LHCN-M2 (cell line): ENCODE measurements around the gene DUOX1. TPM values are rescaled to one million over a fixed set of nuclear protein-coding genes. Genes with fewer than 3 reads are reported as not detected.

Experiments
- DNase-seq: peaks from one replicate; pipeline ENCODE4 v3.0.0-alpha.2; 2012; ENCODE audit warnings: low read depth
- total RNA-seq: library from RNA; depleted of rRNA; stranded (reverse); fragments of >200 nt; gene quantifications from 2 replicates; pipeline ENCODE4 v1.2.3, GENCODE V29; 2014

The DUOX1 gene
- total RNA-seq, 1 experiment from 2014 or later: 0.06 TPM

DNA sequence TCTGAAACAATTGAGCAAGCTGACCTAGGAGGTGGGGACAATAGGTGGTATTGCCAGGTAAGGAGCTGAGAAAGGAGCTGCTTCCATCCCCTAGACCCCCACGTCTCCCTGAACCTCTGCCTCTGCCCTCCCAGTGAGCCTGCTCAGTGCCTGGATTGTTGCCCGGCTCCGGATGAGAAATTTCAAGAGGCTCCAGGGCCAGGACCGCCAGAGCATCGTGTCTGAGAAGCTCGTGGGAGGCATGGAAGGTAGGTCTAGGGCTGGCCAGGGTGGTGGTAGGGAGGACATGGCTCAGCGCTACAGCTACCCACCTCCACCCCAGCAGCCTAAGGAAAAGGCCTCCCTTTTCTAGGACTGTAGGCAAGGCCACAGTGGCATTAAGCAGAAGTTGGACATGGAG is 13.3 kb downstream of the DUOX1 start:
- no peak for DNase-seq

DNA sequence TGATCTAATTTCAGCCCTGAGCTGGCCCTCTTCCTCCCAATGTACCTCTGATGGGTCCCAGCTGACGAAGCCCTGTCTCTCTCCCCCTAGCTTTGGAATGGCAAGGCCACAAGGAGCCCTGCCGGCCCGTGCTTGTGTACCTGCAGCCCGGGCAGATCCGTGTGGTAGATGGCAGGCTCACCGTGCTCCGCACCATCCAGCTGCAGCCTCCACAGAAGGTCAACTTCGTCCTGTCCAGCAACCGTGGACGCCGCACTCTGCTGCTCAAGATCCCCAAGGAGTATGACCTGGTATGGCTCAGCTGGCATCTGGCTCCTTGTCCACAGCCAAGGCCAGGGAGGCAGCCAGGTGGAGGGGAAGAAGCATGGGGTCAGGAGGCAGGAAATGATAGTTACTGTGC is 14.2 kb downstream of the DUOX1 start:
- DNase-seq: no peak

DNA sequence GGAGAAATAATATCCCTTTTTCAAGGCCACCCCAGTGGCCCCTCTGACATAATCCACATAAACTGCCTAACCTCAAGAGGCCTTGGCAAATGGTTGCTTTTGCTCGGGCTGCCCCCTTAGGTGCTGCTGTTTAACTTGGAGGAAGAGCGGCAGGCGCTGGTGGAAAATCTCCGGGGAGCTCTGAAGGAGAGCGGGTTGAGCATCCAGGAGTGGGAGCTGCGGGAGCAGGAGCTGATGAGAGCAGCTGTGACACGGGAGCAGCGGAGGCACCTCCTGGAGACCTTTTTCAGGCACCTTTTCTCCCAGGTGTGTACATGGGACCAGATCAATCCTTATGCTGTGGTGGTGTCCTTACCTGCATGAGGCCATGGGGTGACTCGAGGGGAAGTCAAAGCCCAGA is 15.0 kb downstream of the DUOX1 start:
- DNase-seq: no peak

DNA sequence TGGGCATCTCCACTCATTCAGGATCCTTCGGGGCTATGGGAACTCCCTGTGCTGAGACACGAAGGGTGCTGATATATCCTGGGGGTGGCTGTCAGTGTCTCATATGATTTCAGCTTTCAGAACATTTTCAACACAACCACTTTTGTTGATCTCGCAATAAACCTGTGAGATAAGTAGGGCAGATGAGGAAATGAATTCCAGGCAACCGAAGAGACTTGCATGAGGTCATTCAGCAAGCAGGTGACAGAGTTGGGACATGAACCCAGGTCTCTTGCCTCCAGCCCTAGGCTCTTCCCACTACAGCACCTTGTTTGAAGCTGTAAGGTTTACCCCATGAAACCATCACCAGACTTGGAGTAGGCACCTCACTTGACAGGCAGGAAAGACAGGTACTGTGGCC is 16.6 kb downstream of the DUOX1 start:
- no peak for DNase-seq

DNA sequence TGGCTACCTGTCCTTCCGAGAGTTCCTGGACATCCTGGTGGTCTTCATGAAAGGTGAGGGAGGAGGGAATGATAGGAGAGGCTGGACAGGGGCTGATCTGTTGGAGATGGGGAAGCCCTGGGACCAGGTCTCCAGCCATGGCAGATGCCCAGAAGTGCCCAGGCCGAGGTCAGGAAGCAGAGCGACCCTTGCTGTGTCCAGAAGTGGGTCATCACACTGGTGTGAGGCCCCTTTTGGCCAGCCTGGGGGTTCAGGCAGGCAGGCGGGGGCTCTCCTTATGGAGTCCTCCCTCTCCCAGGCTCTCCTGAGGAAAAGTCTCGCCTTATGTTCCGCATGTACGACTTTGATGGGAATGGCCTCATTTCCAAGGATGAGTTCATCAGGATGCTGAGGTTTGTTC is 17.8 kb downstream of the DUOX1 start:
- DNase-seq: no peak

DNA sequence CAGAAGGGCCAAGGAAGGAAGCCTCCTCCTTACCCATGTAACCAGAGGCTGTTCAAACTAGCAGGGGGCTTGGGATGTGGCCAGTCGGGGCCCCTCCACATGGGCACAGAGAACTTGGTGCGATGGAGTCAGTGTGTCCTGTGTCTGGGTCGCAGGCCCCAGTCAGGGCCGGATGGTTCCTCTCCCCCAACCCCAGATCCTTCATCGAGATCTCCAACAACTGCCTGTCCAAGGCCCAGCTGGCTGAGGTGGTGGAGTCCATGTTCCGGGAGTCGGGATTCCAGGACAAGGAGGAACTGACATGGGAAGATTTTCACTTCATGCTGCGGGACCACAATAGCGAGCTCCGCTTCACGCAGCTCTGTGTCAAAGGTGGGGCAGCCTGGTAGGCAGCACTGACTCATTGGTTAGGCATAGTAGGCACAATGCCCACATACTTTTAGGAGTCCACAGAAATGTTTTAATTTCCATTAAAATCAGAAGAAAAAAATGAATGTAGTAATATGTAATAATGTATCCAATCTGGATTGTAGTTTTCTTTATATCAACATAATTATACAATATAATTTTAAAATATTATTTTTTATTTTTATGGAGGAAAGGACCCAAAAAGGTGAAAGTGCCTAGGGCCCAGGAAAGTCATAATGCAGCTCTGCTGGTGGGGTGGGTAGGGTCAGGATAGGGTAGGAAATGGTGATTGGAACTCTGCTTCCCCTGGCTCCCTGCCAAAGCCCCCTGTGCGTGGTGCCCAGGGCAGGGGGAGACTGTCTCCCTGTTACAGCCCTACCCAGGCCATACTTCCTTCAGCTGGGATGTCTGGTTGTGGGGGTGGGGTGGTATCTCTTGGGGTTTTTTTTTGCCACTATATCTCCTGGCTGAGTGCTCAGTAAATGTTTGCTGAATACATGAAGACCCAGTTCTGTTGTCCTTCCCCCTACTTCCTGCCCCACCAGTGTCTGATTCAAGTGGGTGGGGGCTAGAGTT is 18.6 kb downstream of the DUOX1 start:
- no peak for DNase-seq

DNA sequence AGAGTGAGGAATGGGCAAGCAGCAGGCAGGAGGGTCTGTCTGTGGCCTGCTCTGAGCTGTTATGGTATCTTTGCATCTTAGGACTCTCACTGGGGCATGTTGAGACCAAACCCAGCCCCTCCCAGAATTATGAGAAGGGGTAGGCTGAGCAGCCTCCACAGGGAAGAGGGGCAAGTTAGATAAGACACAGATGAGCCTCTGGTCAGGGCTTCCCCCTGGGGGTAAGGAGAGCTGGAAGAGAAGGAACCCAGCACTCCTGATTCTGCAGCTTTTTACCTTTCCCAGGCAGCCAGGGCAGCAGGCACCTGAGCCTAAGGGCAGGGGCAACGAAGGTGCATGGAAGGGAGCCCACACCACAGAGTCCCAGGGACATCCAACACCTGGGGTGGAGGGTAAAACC is 19.3 kb downstream of the DUOX1 start:
- DNase-seq: no peak

DNA sequence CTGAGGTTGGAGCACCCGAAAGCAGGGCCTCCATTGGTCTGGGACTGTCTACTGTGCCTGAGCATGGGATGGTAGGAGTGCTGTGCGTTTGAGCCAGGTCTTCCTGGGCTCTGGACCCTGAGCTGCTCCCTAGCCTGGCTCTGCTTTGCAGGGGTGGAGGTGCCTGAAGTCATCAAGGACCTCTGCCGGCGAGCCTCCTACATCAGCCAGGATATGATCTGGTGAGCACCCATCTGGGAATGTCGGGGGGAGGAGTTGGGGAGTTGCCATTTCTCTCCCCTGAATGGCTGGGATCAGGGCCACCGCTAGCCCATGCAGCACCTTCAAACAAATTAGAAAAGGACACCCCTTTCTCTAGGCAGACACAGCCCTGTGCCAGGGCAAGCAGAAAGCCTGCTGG is 20.7 kb downstream of the DUOX1 start:
- DNase-seq: no peak

DNA sequence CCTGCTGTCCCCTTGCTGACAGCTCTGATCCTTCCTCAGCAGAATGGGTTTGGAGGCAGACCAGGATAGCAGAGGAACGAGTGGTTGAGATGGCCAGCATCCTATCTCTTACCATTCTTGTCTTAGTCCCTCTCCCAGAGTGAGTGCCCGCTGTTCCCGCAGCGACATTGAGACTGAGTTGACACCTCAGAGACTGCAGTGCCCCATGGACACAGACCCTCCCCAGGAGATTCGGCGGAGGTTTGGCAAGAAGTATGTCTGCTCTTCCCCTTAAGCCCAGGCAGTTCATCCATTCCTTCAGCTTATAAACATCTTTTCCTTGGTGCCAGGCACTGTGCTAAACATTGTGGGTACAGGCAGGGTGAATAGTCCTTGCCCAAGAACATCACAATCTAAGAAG is 21.2 kb downstream of the DUOX1 start:
- DNase-seq: no peak

DNA sequence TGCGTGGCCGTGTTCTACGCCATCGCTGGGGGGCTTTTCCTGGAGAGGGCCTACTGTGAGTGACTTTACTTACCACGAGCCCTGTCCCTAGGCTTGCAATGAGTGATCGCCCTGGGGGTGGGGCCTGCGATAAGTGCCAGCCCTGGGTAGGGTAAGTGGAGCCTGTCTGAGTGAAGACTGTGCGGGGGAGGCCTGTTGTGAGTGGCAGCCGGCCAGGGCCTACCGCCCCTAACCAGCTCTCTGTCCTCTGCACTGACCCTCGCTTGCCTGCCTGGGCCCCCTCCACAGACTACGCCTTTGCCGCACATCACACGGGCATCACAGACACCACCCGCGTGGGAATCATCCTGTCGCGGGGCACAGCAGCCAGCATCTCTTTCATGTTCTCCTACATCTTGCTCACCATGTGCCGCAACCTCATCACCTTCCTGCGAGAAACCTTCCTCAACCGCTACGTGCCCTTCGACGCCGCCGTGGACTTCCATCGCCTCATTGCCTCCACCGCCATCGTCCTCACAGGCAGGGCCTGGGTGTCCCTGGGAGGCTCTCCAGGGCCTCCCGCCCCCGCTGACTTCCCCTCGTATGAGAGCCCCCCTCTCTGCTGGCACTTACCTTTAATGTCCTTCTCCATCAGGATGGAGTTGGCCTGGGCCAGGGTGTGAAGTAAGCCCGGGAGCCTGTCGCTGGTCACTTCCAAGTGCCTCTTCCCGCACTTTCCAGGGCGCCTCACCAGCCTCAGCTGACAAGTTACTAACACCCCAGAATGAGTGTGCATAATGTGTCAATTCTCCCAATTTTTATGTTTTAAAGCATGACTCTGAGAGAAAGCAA is 22.4 kb downstream of the DUOX1 start:
- no peak for DNase-seq

DNA sequence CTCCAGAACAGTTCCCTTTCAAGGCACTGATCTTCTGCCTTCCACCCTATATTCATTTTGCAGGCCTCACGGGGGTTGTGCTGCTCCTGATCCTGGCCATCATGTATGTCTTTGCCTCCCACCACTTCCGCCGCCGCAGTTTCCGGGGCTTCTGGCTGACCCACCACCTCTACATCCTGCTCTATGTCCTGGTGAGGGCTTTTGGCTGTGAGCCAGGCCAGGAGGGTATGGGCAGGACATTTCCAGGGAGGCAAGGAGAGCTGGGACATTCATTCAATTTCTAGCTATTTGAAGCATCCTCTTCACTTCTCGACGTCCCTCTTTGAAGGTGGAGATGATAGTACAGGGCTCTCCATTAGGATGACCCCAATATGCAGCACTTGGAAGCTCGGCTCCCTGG is 25.9 kb downstream of the DUOX1 start:
- DNase-seq: no peak

DNA sequence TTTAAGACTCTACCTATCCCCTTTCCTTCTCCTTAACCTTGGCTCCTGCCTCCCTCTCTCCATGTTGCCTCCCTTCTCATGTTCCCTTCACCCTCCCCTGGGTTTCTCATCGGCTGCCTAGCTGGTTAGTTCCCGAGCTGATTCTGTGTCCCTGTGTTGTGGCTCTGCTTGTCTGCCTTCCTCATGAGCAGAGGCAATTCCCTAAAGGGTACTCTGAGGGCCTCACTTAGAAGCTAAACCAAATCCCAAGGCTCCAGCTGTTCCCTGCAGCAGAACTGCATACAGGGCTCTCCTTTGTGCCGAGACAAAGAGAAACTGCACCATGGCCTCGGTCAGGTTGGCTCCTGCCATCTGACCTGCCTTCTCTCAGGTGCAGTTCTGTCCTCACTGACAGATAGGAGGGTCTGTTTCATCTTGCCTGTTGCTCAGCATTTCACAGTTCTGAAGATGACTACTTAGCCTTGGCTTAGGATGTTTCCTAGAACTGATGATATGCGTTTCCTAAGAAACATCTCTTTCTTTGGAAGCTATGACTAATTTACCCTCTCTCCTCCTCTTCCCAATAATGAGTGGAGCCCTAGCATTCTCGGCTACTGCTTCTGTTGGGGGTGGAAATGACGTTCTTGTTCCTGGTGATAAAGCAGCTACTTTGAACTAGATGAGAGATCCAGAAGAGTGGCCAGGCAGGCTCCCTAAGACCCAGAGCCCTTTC is 27.1 kb downstream of the DUOX1 start:
- DNase-seq: peak; percentile 50

DNA sequence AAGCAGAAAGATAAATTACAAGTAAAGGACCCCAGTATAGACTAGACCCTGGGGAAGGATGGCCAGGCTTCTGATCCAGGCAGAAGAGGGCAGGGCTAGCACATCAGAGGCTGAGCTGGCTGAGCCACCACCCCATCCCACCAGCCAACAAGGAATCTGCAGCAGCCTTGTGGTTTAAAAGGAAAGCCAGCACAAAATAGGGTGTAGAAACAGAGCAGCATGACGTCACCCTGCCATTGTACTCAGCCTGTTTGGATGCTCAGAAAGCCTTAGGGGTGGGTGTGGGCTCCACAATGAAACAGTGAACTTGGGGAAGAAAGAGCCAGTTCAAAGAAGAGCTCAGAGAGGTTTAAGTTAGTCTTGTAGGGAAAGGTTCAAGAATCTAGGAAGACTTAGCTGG is 28.2 kb downstream of the DUOX1 start:
- peak; percentile 77 for DNase-seq

DNA sequence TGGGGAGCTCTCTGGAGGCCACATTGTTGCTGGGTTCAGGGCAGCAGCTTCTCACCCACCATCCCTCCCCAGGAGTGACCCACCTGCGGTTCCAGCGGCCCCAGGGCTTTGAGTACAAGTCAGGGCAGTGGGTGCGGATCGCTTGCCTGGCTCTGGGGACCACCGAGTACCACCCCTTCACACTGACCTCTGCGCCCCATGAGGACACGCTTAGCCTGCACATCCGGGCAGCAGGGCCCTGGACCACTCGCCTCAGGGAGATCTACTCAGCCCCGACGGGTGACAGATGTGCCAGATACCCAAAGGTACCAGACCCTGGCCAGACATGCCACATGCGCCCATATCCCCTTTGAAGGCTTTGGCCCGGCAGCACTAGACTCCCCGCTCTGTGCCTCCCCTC is 31.9 kb downstream of the DUOX1 start:
- no peak for DNase-seq

DNA sequence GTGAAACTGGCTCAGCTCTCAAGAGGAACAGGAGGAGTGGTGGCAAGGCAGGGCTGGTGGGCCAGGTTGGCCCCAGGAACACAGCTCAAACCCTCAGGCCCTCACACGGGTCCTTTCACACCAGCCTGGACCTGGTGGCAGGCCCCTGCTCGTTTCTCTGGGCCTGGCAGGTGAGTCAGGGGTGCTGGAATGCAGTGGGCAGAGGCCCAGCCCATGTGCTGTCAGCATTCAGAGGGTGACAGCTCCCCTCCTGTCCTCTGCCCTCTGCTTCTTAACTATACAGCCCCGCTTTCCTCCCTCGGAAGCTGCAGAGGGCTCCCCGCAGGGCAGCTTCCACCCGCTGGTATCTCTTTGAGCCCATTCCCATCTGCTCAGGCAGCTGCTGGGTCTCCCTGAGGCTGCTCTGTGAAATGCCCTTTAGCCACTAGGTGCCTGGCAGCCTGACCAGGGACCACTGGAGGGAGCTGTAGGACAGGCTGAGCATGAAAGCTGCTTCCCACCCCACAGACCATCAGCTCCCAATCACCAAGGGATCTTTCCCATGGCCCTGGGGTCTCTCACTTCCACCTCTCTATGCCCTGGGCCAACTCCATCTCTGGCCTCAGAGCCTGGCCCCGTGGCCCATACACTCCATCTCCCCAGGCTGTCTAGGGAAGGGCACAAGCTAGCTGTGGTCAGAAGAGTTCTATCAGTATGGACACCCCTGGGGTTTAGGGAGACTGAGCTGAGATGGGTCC is 33.1 kb downstream of the DUOX1 start:
- peak; percentile 84 for DNase-seq

DNA sequence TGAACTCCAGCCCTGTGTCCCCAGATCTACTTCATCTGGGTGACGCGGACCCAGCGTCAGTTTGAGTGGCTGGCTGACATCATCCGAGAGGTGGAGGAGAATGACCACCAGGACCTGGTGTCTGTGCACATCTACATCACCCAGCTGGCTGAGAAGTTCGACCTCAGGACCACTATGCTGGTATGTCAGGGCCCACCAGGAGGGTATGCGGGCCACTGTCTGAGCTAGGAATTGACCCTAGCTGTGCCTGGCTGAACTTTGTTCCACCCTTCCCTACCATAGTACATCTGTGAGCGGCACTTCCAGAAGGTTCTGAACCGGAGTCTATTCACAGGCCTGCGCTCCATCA is 33.7 kb downstream of the DUOX1 start:
- DNase-seq: no peak

DNA sequence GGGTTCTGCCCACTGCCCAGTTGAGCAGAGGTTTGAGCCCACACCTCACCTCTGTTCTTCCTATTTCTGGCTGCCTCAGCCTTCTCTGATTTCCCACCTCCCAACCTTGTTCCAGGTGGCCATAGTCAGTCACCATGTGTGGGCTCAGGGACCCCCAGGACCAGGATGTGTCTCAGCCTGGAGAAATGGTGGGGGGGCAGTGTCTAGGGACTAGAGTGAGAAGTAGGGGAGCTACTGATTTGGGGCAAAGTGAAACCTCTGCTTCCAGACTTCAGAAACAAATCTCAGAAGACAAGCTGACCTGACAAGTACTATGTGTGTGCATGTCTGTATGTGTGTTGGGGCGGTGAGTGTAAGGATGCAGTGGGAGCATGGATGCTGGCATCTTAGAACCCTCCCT is 35.1 kb downstream of the DUOX1 start:
- DNase-seq: no peak

DNA sequence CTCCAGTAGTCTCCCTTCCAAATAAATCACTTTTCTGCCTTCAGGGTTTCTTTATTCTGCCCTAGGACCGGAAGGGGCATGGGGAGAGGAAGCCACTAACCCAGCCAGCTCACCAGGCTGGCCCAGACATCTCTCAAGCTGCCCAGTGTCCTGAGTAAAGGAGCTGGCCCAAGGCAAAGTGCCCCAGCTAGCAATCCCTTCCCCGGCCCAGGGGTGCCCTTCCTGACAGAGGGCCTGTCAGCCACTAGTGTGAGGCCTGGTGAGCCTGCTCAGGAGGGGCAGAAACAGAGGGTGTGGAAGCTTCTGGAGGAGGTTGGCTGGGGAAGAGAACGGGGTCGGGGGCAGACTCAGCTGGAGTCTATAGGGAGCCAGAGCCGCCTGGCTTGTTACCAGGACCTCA is 35.7 kb downstream of the DUOX1 start:
- DNase-seq: no peak

DNA sequence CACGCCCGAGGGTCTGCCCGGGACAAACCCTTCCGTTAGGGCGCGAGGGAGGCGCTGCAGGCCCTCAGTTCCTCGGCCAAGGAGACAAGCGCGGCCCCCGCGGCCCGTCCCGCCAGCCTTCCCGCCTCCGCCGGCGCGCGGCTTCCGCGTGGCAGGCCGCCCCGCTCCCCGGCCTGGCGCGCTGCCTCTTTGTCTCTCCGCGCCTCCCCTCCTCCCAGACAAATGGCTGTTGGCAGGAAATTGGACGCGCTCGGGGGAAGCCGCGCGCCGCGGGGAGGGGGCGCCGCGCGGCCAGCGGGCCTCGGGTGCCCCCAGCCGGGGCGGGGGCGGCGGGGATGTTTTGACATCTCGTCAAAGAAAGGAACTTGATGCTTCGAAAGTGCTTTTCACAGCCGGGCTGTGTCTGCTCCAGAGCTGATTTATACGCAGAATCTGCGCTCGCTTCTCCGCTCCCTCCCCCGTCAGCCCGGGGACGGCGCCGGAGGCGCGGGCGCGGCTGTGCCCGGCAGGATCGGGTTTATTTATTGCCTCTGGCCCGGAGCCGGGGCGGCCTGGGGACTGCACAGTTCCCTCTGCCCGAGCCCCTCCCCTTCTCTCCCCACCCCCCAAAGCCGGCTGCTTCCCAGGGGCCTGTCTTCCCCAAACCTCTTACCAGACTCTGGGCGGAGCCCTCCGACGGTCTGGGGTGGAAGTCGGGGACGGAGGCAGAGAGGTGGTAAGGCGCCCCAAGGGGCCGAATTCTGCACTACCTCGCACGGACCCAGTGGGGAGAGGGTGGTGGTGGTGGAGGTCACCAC is 37.2 kb downstream of the DUOX1 start:
- peak; percentile 89 for DNase-seq

DNA sequence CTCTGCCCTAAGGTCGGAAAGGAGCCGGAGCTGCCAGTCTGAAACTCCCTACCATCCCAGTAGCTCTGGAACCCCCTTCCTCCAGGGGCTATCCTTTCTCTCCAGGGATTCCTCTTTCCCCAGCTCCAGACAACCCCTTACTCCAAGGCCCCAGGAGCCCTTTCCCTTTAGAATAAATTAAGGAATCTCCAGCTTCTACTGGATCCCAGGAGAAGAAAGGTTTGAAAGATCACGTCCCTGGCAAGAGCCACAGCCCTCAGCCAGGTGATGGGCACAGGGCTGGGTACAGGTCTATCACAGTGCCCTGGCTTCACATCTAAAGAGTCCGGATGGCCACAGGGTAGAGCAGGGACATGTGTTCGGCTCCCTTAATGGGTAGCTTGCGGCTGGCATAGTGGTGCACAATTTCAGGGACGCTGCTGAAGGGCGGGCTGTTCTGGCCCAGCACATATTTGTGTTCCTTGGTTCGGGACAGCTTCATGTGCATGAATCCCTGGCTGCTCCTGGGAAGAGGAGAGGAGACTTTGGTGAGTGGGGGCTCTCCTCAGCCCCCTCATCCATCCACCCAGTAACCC is 37.9 kb downstream of the DUOX1 start:
- DNase-seq: no peak
